Adrenal gland (tissue), 5 donors: ENCODE results near the gene EQTN.

Experiments
- POLR2A ChIP-seq, 2 donors: fragments of 450-650 bp; IDR thresholded peaks; one replicate each; pipeline ENCODE4 v1.6.1; 2017; ENCODE audit warnings: antibody characterized with exemption in 2 of 2, mild to moderate bottlenecking in 2 of 2, moderate library complexity in 1 of 2
- TF ChIP-seq, protein P1 (sequence below), 6 experiments: fragments of 450-650 bp in 4 of 6; fragments of 200-600 bp in 2 of 6; sonication (generic) in 1 of 6; IDR thresholded peaks; 1 replicate in 5 of 6; 2 replicates in 1 of 6; pipeline versions ENCODE4 v1.5.1 to v1.8.0; 2016 to 2021; ENCODE audit warnings: antibody characterized with exemption in 6 of 6, mild to moderate bottlenecking in 2 of 6, moderate library complexity in 1 of 6
- donor health status: DM: no; HTN: no; CAD: no.

DNA sequence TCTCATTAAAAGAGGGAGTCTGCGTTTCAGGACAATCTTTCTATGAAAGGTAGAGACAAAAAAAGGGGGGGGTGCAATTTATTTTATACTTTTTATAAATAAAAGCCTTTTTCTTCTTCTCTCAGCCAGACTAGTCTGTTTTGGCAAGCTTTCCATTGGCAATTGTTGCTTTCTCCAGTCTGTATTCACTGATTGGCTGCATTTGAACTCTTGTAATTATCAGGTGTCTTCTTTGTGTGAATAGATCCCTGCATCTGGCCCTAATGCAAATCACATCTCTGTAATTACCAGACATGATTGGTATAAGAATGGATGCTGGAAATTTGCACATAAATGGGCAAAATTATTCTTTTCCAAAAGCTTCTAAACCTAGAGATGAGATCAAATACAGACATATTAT is 7.6 kb upstream of the EQTN start:
- TF ChIP-seq, protein P1, sequence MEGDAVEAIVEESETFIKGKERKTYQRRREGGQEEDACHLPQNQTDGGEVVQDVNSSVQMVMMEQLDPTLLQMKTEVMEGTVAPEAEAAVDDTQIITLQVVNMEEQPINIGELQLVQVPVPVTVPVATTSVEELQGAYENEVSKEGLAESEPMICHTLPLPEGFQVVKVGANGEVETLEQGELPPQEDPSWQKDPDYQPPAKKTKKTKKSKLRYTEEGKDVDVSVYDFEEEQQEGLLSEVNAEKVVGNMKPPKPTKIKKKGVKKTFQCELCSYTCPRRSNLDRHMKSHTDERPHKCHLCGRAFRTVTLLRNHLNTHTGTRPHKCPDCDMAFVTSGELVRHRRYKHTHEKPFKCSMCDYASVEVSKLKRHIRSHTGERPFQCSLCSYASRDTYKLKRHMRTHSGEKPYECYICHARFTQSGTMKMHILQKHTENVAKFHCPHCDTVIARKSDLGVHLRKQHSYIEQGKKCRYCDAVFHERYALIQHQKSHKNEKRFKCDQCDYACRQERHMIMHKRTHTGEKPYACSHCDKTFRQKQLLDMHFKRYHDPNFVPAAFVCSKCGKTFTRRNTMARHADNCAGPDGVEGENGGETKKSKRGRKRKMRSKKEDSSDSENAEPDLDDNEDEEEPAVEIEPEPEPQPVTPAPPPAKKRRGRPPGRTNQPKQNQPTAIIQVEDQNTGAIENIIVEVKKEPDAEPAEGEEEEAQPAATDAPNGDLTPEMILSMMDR (IDR thresholded peaks at IDR 0.05): no peak
- TF ChIP-seq POLR2A (IDR thresholded peaks at IDR 0.05): no peak
